Omental fat pad (tissue), 4 donors: ENCODE measurements around the gene KCNK18. TPM values are rescaled to one million over a fixed set of nuclear protein-coding genes. Genes with fewer than 3 reads are reported as not detected.

Experiments
- ATAC-seq: fragments of 150-250 bp; one replicate; pipeline ENCODE4 v1.9.1; 2016; ENCODE audit warnings: mild to moderate bottlenecking, moderate library complexity; ENCODE audit not compliant: low FRiP score
- DNase-seq: peaks from one replicate; pipeline ENCODE4 v3.0.0-alpha.2; 2019; ENCODE audit warnings: low spot score
- CTCF ChIP-seq, 3 donors: fragments of 450-650 bp; IDR thresholded peaks; one replicate each; pipeline ENCODE4 v1.5.1; 2016 to 2017; ENCODE audit warnings: antibody characterized with exemption in 3 of 3, mild to moderate bottlenecking in 3 of 3, moderate library complexity in 2 of 3
- total RNA-seq, 4 donors: library from RNA; depleted of rRNA; stranded (reverse); fragments of >200 nt; gene quantifications; one replicate each; pipeline ENCODE4 v1.1.0, GENCODE V29; 2016

The KCNK18 gene
- total RNA-seq, 4 donors from 2014 or later, result not detected

DNA sequence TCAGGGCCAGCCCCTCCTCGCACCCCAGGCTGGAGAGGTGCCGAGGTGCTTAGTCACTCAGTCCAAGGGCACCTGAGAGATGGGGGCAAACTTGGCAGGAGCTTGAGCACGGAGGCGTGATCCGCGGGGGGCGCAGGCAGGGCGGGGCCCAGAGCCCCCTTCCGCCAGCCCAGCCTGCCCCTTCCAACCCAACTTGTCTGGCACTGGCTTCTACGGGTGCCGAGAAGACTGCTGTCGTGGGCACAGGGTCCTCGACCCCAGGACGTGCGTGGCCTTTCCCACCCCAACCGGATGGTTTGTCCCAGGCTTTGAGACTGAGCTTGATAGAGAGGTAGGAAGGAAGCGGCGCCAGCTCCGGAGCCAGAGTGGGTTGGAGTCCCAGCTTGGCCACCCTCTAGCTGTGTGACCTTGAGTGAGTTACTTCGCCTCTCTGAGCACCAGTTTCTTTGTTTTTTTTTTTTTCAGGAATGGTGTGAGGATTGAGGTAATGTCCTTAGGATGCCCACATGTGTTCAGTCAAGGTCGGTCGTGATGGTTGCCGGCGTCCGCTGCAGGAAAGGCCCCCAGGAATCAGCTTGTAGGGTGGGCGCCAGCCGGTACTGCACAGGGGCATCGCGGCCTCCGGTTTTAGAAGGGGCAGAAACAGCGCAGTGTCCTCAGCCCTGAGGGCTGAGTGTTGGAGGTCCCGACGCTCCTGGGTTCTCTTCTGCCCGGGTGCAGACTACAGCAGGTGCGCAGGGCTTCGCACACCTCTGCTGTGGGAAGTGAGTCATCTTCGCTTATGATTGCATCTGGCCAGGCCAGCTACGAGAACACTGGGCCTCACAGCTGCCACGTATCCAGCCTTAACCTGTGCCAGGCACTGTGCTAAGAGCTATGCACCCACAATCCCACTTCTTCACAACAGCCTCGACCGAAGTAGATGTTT, 30.6 kb upstream of the KCNK18 start:
- DNase-seq (no peak), ATAC-seq (no peak)
- TF ChIP-seq CTCF (IDR thresholded peaks at IDR 0.05), result no peak

DNA sequence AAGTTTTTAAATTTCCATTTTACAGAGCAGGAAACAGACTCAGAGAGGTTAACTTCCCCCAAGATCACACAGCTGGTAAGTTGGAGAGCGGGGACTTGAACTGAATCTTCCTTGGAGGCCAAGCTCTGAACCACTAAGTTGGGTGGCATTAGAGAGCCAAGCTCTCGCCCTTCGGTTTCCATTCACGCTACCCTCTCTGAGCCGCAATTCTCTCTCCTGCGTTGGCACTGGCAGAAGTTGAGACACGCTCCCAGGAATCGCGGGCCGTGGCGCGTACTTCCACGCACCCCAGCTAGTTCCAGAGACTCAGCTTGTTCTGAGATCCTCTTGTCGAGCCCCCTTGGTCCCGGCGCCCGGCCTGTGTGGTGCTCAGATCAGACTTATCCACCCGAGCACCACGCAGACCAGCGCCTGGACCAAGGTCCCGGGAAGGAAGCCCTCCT, 29.9 kb upstream of the KCNK18 start:
- no peak for ATAC-seq
- DNase-seq, result no peak

DNA sequence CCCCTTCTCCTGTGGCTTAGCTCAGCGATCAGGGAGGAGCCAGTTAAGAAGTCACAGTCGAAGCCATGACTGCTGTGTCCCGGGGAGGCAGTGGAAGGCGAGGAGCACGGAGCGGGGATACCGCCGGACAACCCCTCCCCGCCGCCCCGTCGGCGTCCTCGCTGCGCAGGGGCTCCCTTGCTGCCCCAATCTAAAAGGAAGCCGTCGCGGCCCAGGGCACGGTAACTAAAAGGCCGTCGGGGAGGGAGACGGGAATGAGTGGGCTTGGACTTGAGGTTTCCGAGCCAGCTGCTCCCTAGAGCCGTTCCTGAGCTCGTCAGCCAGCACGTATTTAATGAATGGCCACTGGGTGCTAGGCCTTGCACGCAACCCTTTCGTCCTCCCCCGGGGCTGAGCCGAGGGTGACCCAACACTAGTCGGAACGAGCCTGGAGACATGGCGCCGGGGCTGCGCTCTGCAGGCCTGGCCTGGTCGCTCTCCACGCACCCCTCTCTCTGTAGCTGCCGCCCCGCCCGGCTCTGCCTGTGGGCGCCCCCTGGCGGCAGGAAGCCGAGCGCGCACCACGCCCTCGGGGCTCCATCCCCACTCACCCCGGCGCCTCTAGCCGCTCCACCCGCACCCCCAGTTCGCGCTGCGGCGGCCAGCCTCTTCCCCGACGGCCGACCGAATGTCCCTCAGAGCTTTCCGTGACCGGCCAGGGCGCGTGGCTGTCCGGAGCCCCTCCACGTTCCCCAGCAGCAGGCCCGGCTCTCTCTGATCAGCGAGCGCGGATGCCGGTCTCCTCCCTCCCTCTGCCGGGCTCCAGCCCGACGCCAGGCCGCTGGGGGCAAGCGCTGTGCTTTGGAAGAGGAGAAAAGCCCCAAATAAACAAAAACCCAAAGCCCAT, 29.3 kb upstream of the KCNK18 start:
- TF ChIP-seq CTCF (IDR thresholded peaks at IDR 0.05), result peak in 2 of 3 donors; percentile 19 to 76
- ATAC-seq, result peak; percentile 90
- DNase-seq, result peak; percentile 47

More for the DNA sequence above, 29.9 kb upstream of the KCNK18 start:
- TF ChIP-seq CTCF (IDR thresholded peaks at IDR 0.05), result no peak

- ATAC-seq, result no peak
- no peak for DNase-seq
- no peak for TF ChIP-seq CTCF (IDR thresholded peaks at IDR 0.05)
These were observed 28.6 kb upstream of the KCNK18 start for GRCh38 chr10:117168729-117169128.

- DNase-seq (no peak), ATAC-seq (no peak)
- TF ChIP-seq CTCF (IDR thresholded peaks at IDR 0.05), result no peak
These were observed 27.8 kb upstream of the KCNK18 start for GRCh38 chr10:117169480-117169879.

DNA sequence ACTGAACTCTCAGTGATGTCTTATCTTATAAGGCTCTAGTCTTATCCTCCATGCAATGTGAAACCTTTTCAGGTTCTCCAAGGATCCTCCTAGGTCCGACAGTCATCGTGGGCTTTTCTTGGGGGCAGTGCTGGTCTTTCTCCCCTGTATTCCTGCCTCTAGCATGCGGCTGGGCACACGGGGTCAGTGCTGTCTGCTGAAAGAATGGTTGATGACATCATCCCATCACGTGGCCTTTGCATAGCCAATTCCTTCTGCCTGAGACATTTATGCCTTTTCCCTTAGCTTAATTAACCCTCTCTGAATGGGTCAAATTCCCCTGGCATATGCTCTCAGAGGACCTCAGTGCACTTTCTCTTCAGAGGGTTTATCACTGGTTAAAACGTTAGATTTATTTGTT, 27.0 kb upstream of the KCNK18 start:
- ATAC-seq (no peak), DNase-seq (no peak)
- no peak for TF ChIP-seq CTCF (IDR thresholded peaks at IDR 0.05)
